GM21825 (cell line): ENCODE results near the gene PNPLA2.

ENCODE experiments used
- ATAC-seq: cut with Tn5 transposase; IDR thresholded peaks from one replicate; pipeline ENCODE4 v1.9.1; 2021; ENCODE audit warnings: mild to moderate bottlenecking, moderate library complexity; ENCODE audit not compliant: unreplicated experiment

PNPLA2 gene

GRCh38 chr11:869399-870126 is 50.8 kb downstream of the PNPLA2 start:
- no peak for ATAC-seq

DNA sequence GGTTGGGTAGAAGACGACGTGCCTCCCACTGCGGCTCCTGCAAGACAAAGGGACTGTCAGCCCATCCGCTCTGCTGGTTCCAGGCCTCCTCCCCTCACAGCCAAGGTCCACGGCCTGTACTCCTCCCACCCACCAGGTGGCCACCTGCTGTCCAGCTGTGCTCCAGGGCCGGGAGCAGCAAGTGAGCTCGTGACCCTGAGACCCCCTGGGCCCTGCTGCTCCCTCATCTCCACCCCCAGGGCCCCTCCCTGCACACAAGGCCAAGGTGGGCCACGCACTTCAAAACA is 51.4 kb downstream of the PNPLA2 start:
- ATAC-seq: no peak

DNA sequence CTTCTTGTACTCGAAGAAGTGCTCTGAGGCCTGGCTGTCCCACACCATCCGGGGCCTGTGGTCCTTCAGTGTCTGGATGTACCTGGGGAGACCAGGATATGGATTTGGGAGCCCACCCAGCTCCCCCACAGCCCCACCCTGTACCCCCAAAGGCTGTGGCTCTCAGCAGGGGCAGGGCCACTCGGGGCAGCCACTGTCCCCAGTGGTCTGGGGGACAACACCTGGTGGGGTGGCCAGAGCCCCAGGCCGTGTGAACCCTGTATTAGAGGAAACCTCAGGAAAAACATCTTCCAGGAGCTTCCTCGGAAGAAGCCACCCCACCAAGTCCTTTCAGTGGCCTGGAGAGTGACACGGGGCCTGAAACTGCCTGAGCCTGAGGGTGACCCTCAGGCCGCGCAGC is 51.7 kb downstream of the PNPLA2 start:
- ATAC-seq: no peak

- ATAC-seq: no peak
Measured at GRCh38 chr11:871472-871871, 52.8 kb downstream of the PNPLA2 start.

DNA sequence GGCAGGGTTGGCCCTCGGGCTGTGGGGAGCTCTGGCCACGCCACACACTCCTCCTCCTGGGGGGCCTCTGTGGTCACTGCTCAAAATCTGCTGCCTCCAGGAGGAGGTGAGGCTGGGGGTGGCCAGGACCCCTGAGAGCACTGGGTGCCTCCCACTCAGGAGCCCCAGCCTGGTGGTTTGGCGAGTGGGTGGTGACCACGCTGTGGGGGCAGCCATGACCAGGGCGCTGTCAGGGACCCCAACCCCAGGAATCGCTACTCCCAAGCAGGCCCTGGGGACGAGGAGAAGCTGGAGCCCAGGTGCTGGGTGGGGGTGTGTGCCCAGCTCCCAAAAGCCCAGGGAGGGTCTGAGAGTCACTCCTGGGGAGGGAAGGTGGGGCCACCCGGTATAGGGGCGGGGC is 54.1 kb downstream of the PNPLA2 start:
- ATAC-seq: no peak

- ATAC-seq: no peak
Measured at GRCh38 chr11:873706-874105, 55.0 kb downstream of the PNPLA2 start.
